Smooth muscle cell (in vitro differentiated cells): ENCODE data around the gene CALB2. TPM values are rescaled to one million over a fixed set of nuclear protein-coding genes. Genes with fewer than 3 reads are reported as not detected.

Experiments used
- DNase-seq: peaks from one replicate; lab custom pipeline; 2025; ENCODE audit not compliant: unreplicated experiment; lab: John Stamatoyannopoulos, UW
- H2AFZ ChIP-seq: fragments of 200-600 bp; sonication (generic); 2 replicates; pipeline ENCODE4 v1.6.0; 2016; ENCODE audit warnings: antibody characterized with exemption, low read depth, mild to moderate bottlenecking
- H3F3A ChIP-seq: fragments of 200-600 bp; sonication (generic); 2 replicates; pipeline ENCODE4 v1.6.0; 2017; ENCODE audit warnings: antibody characterized with exemption, low read depth
- H3K27ac ChIP-seq: fragments of 200-600 bp; sonication (generic); 2 replicates; pipeline ENCODE4 v1.5.1; 2016; ENCODE audit warnings: low read depth, mild to moderate bottlenecking
- H3K27me3 ChIP-seq: fragments of 200-600 bp; sonication (generic); 2 replicates; pipeline ENCODE4 v1.6.1; 2016; ENCODE audit warnings: low read depth, mild to moderate bottlenecking
- H3K36me3 ChIP-seq: fragments of 200-600 bp; sonication (generic); 2 replicates; pipeline ENCODE4 v1.5.1; 2016; ENCODE audit warnings: low read depth
- H3K4me1 ChIP-seq: fragments of 200-600 bp; sonication (generic); 2 replicates; pipeline ENCODE4 v1.5.1; 2016; ENCODE audit warnings: low read depth
- H3K4me2 ChIP-seq: fragments of 200-600 bp; sonication (generic); 2 replicates; pipeline ENCODE4 v1.6.0; 2016; ENCODE audit warnings: mild to moderate bottlenecking
- H3K4me3 ChIP-seq: fragments of 200-600 bp; sonication (generic); 2 replicates; pipeline ENCODE4 v1.5.1; 2016; ENCODE audit warnings: mild to moderate bottlenecking
- H3K79me2 ChIP-seq: fragments of 200-600 bp; sonication (generic); 2 replicates; pipeline ENCODE4 v1.6.0; 2016; ENCODE audit warnings: low read depth, mild to moderate bottlenecking
- H3K9ac ChIP-seq: fragments of 200-600 bp; sonication (generic); 2 replicates; pipeline ENCODE4 v1.6.0; 2016; ENCODE audit warnings: low read depth
- H3K9me3 ChIP-seq: fragments of 200-600 bp; sonication (generic); replicated peaks from 2 replicates; pipeline ENCODE4 v1.5.1; 2016; ENCODE audit warnings: low read depth
- H4K20me1 ChIP-seq: fragments of 200-600 bp; sonication (generic); 2 replicates; pipeline ENCODE4 v1.6.0; 2016; ENCODE audit warnings: low read depth
- CTCF ChIP-seq: fragments of 200-600 bp; sonication (generic); IDR thresholded peaks from 2 replicates; pipeline ENCODE4 v1.5.1; 2017; ENCODE audit warnings: borderline replicate concordance, mild to moderate bottlenecking, antibody characterized with exemption; ENCODE audit not compliant: insufficient read depth, poor library complexity, severe bottlenecking
- WGBS: methylation state at CpG from one replicate; pipeline ENCODE4 v1.1.7; 2016; ENCODE audit warnings: low lambda C conversion rate; 5-methylcytosine and 5-hydroxymethylcytosine counted together
- polyA plus RNA-seq: library from polyadenylated mRNA; unstranded; fragments of >200 nt; fragmentation: Nextera tagmentation; extraction: Ambion mirVana; gene quantifications from 2 replicates; pipeline ENCODE4 v1.2.1, GENCODE V29; 2016
- total RNA-seq: library from RNA; depleted of rRNA; stranded (reverse); fragments of >200 nt; gene quantifications from 2 replicates; pipeline ENCODE4 v1.2.3, GENCODE V29; 2014

Gene CALB2
- total and polyA plus RNA-seq, 2 experiments from 2014 or later = 23.6 to 60.7 TPM

DNA sequence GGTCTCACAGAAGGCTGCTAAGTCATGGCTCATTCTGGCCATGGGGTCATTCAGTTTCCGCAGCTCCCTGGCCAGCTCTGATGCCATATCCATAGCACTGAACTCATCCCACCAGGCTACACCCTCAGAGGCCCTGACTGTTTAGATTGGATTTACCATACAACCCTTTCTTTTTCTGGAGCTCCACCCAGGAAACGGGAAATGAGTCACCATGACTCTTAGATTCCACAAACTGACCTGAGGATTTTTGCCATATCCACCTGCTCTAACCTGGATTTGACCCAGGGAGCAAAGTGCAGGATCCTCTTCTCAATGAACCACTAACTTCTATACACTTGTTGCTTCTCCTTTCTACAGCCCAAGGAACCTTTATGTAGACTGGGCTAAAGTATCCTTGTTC is 20.3 kb upstream of the CALB2 start:
- H3K9ac ChIP-seq = no peak overlapping the region
- no peak overlapping the region for H3K4me2 ChIP-seq
- no peaks in the 10 kb centered on the region for H4K20me1 ChIP-seq
- TF ChIP-seq CTCF = no peak
- H3K9me3 ChIP-seq = no peaks in the 10 kb centered on the region
- H3K4me1 ChIP-seq = no peaks in the 10 kb centered on the region
- no peak overlapping the region for H3K4me3 ChIP-seq
- WGBS = 71% methylated on average over 2 of the region's 2 CpGs
- no peak overlapping the region for H3K27ac ChIP-seq
- no peak overlapping the region for H2AFZ ChIP-seq
- H3K36me3 ChIP-seq = no peaks in the 10 kb centered on the region
- H3F3A ChIP-seq = no peaks in the 10 kb centered on the region
- H3K27me3 ChIP-seq = no peaks in the 10 kb centered on the region
- no peaks in the 10 kb centered on the region for H3K79me2 ChIP-seq
- DNase-seq = no peak

GRCh38 chr16:71338632-71339031 is 19.9 kb upstream of the CALB2 start:
- Histone ChIP-seq H4K20me1 (no peaks in the 10 kb centered on the region), H3K79me2 (no peaks in the 10 kb centered on the region), H3K4me3 (no peak overlapping the region), H3K4me2 (no peak overlapping the region), H3F3A (no peaks in the 10 kb centered on the region), H3K9me3 (no peaks in the 10 kb centered on the region), H3K27me3 (no peaks in the 10 kb centered on the region), H3K9ac (no peak overlapping the region), H3K27ac (no peak overlapping the region), H3K4me1 (no peaks in the 10 kb centered on the region), H2AFZ (no peak overlapping the region), H3K36me3 (no peaks in the 10 kb centered on the region)
- 87% methylated on average over 1 of the region's 1 CpG for WGBS
- TF ChIP-seq CTCF = no peak
- DNase-seq = no peak

DNA sequence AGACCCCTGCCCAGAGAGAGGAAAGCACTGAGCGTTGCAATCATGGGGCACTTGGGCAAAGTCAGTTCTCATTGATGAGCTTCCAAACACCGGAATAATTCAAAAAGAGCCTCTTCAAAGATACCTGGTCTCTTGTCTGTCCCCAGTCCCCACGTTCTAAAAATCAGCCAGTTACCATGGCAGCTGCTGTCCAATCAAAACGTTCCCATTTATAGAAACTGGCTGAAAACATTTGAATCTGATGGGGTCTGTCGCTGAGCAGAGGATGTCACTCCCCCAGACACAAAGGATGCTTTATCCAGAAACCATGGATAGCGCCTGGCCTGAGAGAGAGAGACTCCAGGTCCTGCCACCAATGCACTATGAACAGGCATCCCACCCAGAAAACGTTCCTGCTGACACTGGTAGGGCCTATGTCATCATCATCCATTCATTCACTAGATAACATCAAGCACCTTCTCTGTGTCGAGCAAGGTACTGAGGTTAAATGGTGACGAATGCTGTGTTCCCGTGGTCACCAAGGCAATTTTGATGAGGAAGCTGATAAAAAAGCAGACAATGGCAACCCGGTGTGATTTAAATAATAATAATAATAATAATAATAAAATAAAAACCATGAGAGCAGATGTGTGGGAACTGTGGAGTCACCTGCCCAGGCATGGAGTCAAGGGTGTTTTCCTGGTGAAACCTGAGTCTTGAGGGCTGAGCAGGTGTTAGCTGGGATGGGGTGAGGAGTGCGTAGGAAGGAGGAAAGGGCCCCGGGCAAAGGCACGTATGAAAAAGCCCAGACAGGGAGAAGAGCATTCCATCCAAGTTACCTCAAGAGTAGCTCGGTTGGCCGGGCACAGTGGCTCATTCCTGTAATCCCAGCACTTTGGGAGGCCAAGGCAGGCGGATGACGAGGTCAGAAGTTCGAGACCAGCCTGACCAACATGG is 19.0 kb upstream of the CALB2 start:
- Histone ChIP-seq H3K4me2 (no peak overlapping the region), H3K27ac (no peak overlapping the region), H3F3A (no peaks in the 10 kb centered on the region), H3K27me3 (no peaks in the 10 kb centered on the region), H3K9me3 (no peaks in the 10 kb centered on the region), H2AFZ (no peak overlapping the region), H4K20me1 (no peaks in the 10 kb centered on the region), H3K4me3 (no peak overlapping the region), H3K9ac (no peak overlapping the region), H3K36me3 (no peaks in the 10 kb centered on the region), H3K79me2 (no peaks in the 10 kb centered on the region), H3K4me1 (no peaks in the 10 kb centered on the region)
- TF ChIP-seq CTCF = no peak
- 71% methylated on average over 19 of the region's 19 CpGs for WGBS
- no peak for DNase-seq
